ENCODE data around the gene SPINDOC. TPM values are rescaled to one million over a fixed set of nuclear protein-coding genes. Genes with fewer than 3 reads are reported as not detected.
"Not testable (repeated sequence)": the region's sequence is repeated elsewhere in the genome, so short reads cannot be mapped to it uniquely, and the experiment has no call there.

The SPINDOC gene
- total RNA-seq, 1 experiment from 2014 or later: 53.8 TPM

- CTCF ChIA-PET: interaction anchor here (0.6 kb wide), 1 partner anchor 199 kb away, joined by 4 read pairs; no protein-coding TSS in a partner anchor
- intact Hi-C loops (cut with micrococcal nuclease; ENCODE audit: unreplicated experiment): no loop called here
- Mint-ChIP-seq H3K36me3 (ENCODE audit: insufficient read depth, unreplicated experiment) (peaks cover 7% of the 10 kb centered on the region), H3K27ac (ENCODE audit: unreplicated experiment) (no peak overlapping the region), H3K4me1 (ENCODE audit: low read depth, unreplicated experiment) (peaks cover 16% of the 10 kb centered on the region), H3K9me3 (ENCODE audit: low read depth, unreplicated experiment) (no peaks in the 10 kb centered on the region), H3K4me3 (ENCODE audit: low read depth, unreplicated experiment) (no peak overlapping the region), H3K27me3 (ENCODE audit: unreplicated experiment) (no peaks in the 10 kb centered on the region)
- no TSS peak for BruUV-seq (replicated peaks)
- no peak for TF ChIP-seq CTCF (IDR thresholded peaks at IDR 0.05; ENCODE audit: unreplicated experiment)
- DNase-seq: no peak
Observed at GRCh38 chr11:63800921-63801320, 12.3 kb upstream of the SPINDOC start.

GRCh38 chr11:63802637-63803414, 10.4 kb upstream of the SPINDOC start:
- Mint-ChIP-seq H3K4me3 (ENCODE audit: low read depth, unreplicated experiment) (no peak overlapping the region), H3K27me3 (ENCODE audit: unreplicated experiment) (no peaks in the 10 kb centered on the region), H3K27ac (ENCODE audit: unreplicated experiment) (no peak overlapping the region), H3K9me3 (ENCODE audit: low read depth, unreplicated experiment) (no peaks in the 10 kb centered on the region), H3K4me1 (ENCODE audit: low read depth, unreplicated experiment) (peaks cover 16% of the 10 kb centered on the region), H3K36me3 (ENCODE audit: insufficient read depth, unreplicated experiment) (peaks cover 7% of the 10 kb centered on the region)
- TF ChIP-seq CTCF (IDR thresholded peaks at IDR 0.05; ENCODE audit: unreplicated experiment): no peak
- intact Hi-C loops (cut with micrococcal nuclease; ENCODE audit: unreplicated experiment): no loop called here
- DNase-seq: no peak
- CTCF ChIA-PET: no interaction called here
- BruUV-seq (replicated peaks): no TSS peak

GRCh38 chr11:63804259-63804658, 9.0 kb upstream of the SPINDOC start:
- H3K9me3 Mint-ChIP-seq (ENCODE audit: low read depth, unreplicated experiment): no peaks in the 10 kb centered on the region
- no peak for TF ChIP-seq CTCF (IDR thresholded peaks at IDR 0.05; ENCODE audit: unreplicated experiment)
- peak overlapping the region; percentile 73 for H3K27ac Mint-ChIP-seq (ENCODE audit: unreplicated experiment)
- H3K27me3 Mint-ChIP-seq (ENCODE audit: unreplicated experiment): no peaks in the 10 kb centered on the region
- no peak overlapping the region for H3K4me3 Mint-ChIP-seq (ENCODE audit: low read depth, unreplicated experiment)
- peak; percentile 56 for DNase-seq
- no TSS peak for BruUV-seq (replicated peaks)
- CTCF ChIA-PET: no interaction called here
- intact Hi-C loops (cut with micrococcal nuclease; ENCODE audit: unreplicated experiment): no loop called here
- H3K36me3 Mint-ChIP-seq (ENCODE audit: insufficient read depth, unreplicated experiment): peaks cover 7% of the 10 kb centered on the region
- H3K4me1 Mint-ChIP-seq (ENCODE audit: low read depth, unreplicated experiment): peaks cover 16% of the 10 kb centered on the region

DNA sequence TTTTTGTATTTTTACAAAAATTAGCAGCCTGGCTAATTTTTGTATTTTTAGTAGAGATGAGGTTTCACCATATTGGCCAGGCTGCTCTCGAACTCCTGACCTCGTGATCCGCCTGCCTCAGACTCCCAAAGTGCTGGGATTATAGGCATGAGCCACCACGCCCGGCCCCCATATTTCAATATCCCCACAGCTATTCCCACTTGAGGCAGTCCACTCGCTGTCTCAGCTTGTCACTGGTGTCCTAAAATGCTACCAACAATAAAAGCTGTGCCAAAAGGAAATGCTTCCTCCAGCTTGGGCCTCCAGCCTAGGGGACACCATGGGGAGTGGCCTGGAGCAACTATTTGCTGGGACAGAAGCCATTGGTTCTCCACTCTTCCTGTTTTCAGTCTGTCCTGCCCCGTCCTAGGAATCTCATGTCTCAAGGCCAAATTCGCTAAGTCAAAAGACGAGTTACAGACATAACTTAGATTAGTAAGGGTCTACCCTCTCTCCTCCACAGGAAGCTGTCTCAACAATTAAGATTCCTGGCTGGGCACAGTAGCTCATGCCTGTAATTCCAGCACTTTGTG, 7.3 kb upstream of the SPINDOC start:
- Mint-ChIP-seq H3K36me3 (ENCODE audit: insufficient read depth, unreplicated experiment) (peaks cover 7% of the 10 kb centered on the region), H3K27ac (ENCODE audit: unreplicated experiment) (no peak overlapping the region), H3K4me1 (ENCODE audit: low read depth, unreplicated experiment) (peaks cover 16% of the 10 kb centered on the region), H3K9me3 (ENCODE audit: low read depth, unreplicated experiment) (no peaks in the 10 kb centered on the region), H3K27me3 (ENCODE audit: unreplicated experiment) (no peaks in the 10 kb centered on the region), H3K4me3 (ENCODE audit: low read depth, unreplicated experiment) (no peak overlapping the region)
- no peak for TF ChIP-seq CTCF (IDR thresholded peaks at IDR 0.05; ENCODE audit: unreplicated experiment)
- no peak for DNase-seq
- intact Hi-C loops (cut with micrococcal nuclease; ENCODE audit: unreplicated experiment): no loop called here
- CTCF ChIA-PET: no interaction called here
- no TSS peak for BruUV-seq (replicated peaks)

DNA sequence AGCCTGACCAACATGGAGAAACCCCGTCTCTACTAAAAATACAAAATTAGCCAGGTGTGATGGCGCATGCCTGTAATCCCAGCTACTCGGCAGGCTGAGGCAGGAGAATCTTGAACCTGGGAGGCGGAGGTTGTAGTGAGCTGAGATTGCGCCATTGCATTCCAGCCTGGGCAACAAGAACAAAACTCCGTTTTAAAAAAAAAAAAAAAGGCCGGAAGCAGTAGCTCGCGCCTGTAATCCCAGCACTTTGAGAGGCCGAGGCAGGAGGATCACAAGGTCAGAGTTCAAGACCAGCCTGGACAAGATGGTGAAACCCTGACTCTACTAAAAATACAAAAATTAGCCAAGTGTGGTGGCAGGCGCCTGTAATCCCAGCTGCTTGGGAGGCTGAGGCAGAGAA, 2.9 kb upstream of the SPINDOC start:
- BruUV-seq (replicated peaks); H3K4me3 Mint-ChIP-seq (ENCODE audit: low read depth, unreplicated experiment); H3K27me3 Mint-ChIP-seq (ENCODE audit: unreplicated experiment); H3K9me3 Mint-ChIP-seq (ENCODE audit: low read depth, unreplicated experiment); H3K27ac Mint-ChIP-seq (ENCODE audit: unreplicated experiment); DNase-seq; intact Hi-C loops (cut with micrococcal nuclease; ENCODE audit: unreplicated experiment): not testable (repeated sequence)
- CTCF ChIA-PET: interaction anchor here (0.7 kb wide), 1 partner anchor 31 kb away, joined by 5 read pairs; no protein-coding TSS in a partner anchor
- peaks cover 21% of the 10 kb centered on the region for H3K36me3 Mint-ChIP-seq (ENCODE audit: insufficient read depth, unreplicated experiment)
- peaks cover 15% of the 10 kb centered on the region for H3K4me1 Mint-ChIP-seq (ENCODE audit: low read depth, unreplicated experiment)
